ENCODE results near the gene FAM222B.
"Not testable (repeated sequence)": the region's sequence is repeated elsewhere in the genome, so short reads cannot be mapped to it uniquely, and the experiment has no call there.

FAM222B gene

GRCh38 chr17:28842282-28843012 is at the start of gene FAM222B:
Gene FAM222B (minus strand): TSS chr17:28842790. CDS start chr17:28766667, 76,123 bp downstream.
- DNase-seq, result peak; percentile 50

- no peak for DNase-seq
Observed at GRCh38 chr17:28892024-28892423, 49.4 kb upstream of the FAM222B start.

- DNase-seq, result no peak
Observed at GRCh38 chr17:28891201-28891600, 48.6 kb upstream of the FAM222B start.

- DNase-seq, result no peak
Observed at GRCh38 chr17:28889996-28890395, 47.4 kb upstream of the FAM222B start.

- DNase-seq, result no peak
Observed at GRCh38 chr17:28888832-28889231, 46.2 kb upstream of the FAM222B start.

GRCh38 chr17:28887871-28888471 is 45.4 kb upstream of the FAM222B start:
- DNase-seq, result no peak

GRCh38 chr17:28885951-28886350 is 43.4 kb upstream of the FAM222B start:
- no peak for DNase-seq

GRCh38 chr17:28885363-28885762 is 42.8 kb upstream of the FAM222B start:
- DNase-seq, result no peak

GRCh38 chr17:28883967-28884702 is 41.5 kb upstream of the FAM222B start:
- DNase-seq, result no peak

- no peak for DNase-seq
Observed at GRCh38 chr17:28882154-28882895, 39.7 kb upstream of the FAM222B start.

GRCh38 chr17:28881533-28882056 is 39.0 kb upstream of the FAM222B start:
- DNase-seq, result no peak

GRCh38 chr17:28880572-28880945 is 38.0 kb upstream of the FAM222B start:
- no peak for DNase-seq

- no peak for DNase-seq
Observed at GRCh38 chr17:28879886-28880571, 37.4 kb upstream of the FAM222B start.

GRCh38 chr17:28878981-28879380 is 36.4 kb upstream of the FAM222B start:
- DNase-seq, result no peak

- no peak for DNase-seq
Observed at GRCh38 chr17:28878158-28878910, 35.7 kb upstream of the FAM222B start.

- not testable (repeated sequence) for DNase-seq
Observed at GRCh38 chr17:28877150-28877711, 34.6 kb upstream of the FAM222B start.

GRCh38 chr17:28875848-28876550 is 33.4 kb upstream of the FAM222B start:
- DNase-seq, result no peak

GRCh38 chr17:28874750-28875149 is 32.2 kb upstream of the FAM222B start:
- DNase-seq, result no peak

- no peak for DNase-seq
Observed at GRCh38 chr17:28873839-28874238, 31.2 kb upstream of the FAM222B start.

- no peak for DNase-seq
Observed at GRCh38 chr17:28871056-28871579, 28.5 kb upstream of the FAM222B start.
